Measurements from ENCODE around the gene PRMT1. TPM values are rescaled to one million over a fixed set of nuclear protein-coding genes. Genes with fewer than 3 reads are reported as not detected.
A peak's percentile ranks its signal among the peaks of the same experiment; 100 is the strongest.

The PRMT1 gene
- total RNA-seq, 1 donor from 2014 or later = 248 TPM

DNA sequence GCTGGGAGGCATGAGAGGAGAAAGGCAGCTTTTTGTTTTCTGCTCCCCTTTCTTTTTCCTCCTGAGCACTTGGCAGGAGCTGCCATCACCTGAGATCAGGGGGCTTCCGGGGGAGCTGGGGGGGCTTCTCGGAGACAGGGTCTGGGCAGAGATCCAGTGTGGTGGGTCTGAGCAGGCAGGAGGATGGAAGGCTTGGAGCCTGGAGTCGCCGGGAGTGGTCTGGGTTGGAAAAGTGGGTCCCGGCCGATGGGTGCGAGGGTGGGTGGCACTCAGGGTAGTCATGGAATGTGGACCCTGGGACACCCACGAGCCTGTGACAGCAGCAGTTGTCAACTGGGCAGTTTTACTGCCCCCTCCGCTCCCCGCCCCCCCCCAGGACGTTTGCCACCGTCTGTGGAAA is 10.1 kb downstream of the PRMT1 start:
- FAIRE-seq = no peak
- DNase-seq (ENCODE audit: low spot score in 2 of 2) = no peak

DNA sequence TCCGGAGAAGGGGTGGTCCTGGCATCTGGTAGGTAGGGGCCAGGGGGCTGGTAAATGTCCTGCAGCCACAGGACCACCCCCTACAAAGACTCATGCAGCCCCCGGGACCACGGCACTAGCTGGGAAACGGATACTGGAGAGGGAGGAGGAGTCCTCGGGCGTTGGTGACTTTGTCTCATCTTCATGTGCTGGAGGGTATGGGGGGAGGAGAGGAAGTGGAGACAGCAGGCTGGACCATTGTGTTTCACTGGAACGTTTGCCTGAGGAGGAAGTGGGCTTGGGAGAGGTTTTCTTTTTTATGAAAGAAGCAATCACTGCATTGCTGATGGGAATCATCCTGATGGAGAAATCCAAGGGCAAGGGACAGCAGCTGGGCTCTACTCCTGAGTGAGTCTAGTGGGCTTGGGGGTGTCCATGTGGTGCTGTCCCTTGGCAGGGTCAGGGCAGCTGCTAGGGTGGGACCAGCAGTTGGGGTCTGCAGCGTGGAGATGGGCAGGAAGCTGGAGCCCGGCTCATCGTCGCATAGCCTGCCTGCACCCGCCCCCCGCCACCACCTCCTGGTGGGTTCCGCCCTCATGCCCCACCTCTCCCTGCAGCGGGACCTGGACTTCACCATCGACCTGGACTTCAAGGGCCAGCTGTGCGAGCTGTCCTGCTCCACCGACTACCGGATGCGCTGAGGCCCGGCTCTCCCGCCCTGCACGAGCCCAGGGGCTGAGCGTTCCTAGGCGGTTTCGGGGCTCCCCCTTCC is 10.7 kb downstream of the PRMT1 start:
- DNase-seq (ENCODE audit: low spot score in 2 of 2) (peak in 1 of 2 donors; percentile 51), FAIRE-seq (no peak)

DNA sequence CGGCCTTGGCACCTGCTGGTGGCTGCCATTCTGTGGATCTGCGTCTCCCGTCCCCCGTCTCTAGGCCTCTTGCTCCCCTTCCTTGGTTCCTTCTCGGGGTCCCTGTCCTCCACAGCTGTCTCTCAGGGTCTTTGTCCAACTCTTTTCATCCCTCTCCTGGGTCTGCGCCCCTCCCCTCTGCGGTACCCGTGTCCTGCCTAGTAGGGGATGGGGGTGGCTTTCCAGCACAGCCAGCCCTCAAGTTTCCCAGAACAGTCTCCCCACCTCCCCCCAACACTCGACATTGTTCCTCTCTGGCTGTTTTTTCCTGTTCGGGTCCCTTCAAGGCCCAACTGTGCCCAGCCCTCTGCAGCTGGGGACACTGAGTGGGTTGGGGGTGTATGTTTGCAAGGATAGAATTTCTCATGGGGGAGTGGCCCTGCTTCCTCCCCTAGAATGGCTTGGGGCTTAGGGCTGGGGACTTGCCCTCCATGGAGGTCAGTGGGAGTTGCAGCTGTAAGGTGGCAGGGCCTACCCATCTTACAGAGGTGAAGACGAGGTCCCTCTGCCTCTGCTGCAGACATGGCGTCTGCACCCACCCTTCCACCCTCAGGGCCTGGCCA is 11.6 kb downstream of the PRMT1 start:
- FAIRE-seq = no peak
- DNase-seq (ENCODE audit: low spot score in 2 of 2) = no peak

DNA sequence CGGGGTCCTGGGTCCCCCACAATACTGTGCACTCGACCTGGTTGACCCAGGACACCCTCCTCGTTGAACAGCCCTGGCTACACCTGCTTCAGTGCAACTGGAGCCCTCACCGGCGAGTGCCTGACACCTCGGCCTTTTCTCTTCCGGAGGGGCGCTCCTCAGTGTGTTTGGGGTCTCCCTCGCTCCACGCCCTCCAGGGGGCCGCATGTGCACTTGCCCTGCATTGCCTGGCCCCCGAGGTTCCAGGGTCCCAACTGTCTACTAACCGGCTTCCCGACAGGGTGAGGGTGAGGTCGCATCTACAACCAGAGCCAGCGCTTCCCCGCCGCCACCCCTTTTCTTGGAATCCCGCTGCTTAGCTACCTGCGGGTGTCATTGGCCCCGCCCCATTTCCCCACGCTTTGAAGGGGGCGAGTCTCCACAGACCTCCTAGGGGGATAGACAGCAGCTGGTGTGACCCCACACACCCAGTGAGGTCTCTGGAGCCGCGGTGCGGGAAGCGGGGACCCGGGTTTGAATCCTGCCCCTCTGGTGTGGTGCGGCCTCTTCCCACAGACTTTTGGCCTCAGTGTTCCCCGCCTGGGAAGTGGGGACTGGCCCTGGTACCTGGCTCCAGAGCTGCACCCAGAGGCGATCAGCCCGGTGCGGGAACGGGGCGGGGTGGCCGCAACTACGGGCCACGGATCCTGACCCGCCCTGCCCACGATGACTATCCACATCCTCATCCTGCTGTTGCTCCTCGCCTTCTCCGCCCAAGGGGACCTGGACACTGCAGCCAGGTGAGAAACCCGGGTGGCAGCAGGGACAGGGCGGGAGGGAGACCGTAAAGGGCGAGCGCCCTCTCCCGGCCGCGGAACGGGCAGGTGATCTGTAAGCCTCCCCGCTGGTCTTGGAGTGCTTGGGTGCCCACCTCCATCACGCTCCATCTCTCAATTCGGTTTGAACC is 12.3 kb downstream of the PRMT1 start, which contains the start of gene ADM5:
Gene ADM5 (plus strand): TSS at position 462 of the 946 bp plus-strand sequence. CDS start 244 bp downstream, at position 706.
- no peak for FAIRE-seq

DNA sequence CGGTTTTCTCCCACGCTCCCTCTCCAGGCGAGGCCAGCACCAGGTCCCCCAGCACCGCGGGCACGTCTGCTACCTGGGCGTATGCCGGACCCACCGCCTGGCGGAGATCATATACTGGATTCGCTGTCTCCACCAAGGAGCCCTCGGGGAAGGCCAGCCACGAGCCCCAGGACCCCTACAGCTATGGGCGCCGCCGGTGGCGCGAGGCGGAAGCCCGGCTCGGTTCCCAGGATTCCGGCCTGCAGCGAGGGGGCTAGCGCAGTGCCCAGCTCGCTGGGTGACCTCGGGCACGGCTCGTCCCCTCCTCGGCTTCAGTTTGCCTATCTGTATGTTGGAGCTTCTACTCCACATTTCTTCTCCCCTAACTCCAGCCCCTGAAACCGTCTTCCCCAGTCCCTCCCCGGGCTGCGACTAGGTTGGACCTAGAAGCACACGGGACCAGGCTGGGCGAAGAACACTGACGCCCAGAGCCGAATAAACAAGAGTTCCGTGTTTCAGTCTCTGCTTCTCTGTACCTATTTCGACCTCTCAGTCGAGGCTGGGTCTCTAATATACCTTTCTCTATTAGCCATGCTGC is 13.1 kb downstream of the PRMT1 start:
- DNase-seq (ENCODE audit: low spot score in 2 of 2) = no peak

More for the DNA sequence above, 12.3 kb downstream of the PRMT1 start, which contains the start of gene ADM5:
- DNase-seq (ENCODE audit: low spot score in 2 of 2) = peak; percentile 67 to 70

DNA sequence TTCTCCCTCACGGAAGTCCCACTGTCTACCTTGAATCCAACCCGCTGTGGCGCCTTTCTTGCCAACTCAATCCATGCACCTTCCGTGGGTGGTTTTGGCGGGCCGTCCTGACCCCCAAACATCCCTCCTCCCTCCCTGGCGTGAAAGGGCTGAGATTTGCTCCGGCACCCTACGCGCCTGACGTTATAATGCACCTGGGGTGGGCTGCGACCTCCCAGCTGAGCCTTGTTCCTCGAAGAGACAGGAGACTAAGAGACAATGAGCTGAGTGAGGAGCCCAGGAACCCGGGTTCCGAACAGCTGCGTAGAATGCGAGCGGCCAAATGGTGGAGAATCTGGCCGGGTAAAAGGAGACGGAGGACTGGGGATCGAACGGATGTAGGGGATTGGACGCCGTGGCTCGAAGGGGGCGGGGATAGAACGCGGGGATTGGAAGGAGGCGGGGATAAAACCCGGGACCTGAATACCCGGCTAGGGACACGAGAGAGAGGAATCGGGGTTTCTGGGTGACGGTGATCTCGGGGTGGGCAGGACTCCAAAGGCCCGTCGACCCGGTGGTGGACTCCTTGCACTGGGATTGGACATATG is 13.7 kb downstream of the PRMT1 start, which contains the start of gene CPT1C:
Gene CPT1C (plus strand): TSS at position 461 of the 587 bp plus-strand sequence. CDS start 1,137 bp downstream, outside the sequence.
- DNase-seq (ENCODE audit: low spot score in 2 of 2) (peak; percentile 89 to 93), FAIRE-seq (no peak)

More for the DNA sequence above, 13.1 kb downstream of the PRMT1 start:
- FAIRE-seq = no peak

DNA sequence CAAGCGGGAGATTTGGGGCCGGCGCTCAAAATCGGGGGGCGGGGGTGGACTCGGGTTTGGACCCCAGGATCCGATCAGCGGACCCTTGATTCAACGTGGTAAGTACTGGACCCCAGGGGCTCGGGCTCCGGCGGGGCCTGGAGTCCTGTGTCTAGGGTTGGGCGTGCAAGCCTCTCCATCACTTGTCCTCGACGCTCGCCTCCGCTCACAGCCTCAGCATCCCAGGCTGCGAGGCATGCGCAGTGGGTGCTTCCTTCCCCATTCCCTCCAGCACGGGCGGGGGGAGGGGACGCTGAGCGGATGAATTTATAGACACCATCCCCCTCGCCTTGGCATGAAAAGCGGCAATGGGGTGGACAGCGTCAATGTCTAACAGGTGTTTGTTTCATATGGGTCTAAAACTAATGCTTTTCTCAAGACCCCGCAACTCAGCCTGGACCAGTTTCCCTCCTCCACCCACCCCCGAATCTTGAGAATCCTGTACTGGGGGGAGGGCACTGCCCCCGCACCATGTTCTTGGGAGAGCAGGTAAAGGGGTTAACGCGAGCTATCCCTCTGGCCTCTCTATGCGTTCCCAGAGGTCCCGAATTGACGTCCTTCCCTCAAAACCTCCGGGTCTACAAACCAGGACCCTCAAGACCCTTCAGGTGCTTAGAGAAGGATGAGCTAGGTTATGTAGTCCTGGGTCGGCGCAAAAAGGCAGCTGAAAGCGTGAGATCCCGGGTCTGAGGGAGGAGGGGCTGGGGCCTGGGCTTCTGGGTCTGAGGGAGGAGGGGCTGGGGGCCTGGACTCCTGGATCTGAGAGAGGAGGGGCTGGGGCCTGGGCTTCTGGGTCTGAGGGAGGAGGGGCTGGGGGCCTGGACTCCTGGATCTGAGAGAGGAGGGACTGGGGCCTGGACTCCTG is 14.4 kb downstream of the PRMT1 start:
- DNase-seq (ENCODE audit: low spot score in 2 of 2) (peak; percentile 78 to 80), FAIRE-seq (no peak)

DNA sequence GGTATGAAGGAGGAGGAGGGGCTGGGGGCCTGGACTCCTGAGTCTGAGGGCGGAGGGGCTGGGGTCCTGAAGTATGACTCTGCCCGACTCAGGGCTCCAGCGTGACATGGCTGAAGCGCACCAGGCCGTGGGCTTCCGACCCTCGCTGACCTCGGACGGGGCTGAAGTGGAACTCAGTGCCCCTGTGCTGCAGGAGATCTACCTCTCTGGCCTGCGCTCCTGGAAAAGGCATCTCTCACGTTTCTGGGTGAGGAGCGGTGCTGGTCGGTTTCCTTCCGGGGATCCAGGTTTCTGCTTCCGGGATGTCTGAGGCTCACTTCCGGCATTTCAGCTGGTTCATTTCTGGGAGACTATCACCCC is 15.1 kb downstream of the PRMT1 start:
- DNase-seq (ENCODE audit: low spot score in 2 of 2) = no peak
- FAIRE-seq = no peak

DNA sequence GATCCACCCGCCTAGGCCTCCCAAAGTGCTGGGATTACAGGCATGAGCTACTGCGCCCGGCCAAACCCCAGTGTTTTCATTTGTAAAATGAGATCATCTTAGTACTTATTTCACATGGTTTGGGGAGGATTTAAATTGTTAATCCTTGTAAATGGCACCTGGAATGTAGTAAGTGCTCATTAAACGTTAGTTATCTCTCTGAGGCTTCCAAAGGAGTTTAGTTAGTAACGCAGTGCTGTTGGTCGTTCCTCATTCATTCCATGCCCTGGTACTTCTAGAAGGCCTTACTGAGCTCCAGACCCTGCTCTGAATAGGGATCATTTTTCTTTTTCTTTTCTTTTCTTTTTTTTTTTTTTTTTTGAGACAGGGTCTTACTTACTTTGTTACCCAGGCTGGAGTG is 19.0 kb downstream of the PRMT1 start:
- FAIRE-seq = no peak

DNA sequence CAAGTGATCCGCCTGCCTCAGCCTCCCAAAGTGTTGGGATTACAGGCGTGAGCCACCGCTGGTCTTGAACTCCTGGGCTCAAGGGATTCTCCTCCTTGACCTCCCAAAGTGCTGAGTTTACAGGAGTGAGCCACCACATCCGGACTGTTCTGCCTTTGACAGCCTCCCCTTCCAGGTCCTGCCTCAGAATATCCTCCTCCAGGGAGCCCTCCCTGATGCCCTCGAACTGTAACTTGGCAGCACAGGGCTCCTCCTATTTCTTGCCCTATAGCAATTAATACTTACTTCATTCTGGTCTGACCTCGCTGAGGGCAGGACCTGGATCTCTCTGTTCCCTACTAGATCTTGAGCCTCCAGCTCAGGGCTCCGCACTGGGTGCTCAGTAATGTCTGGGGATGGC is 19.8 kb downstream of the PRMT1 start:
- FAIRE-seq = no peak
- DNase-seq (ENCODE audit: low spot score in 2 of 2) = no peak

More for the DNA sequence above, 19.0 kb downstream of the PRMT1 start:
- DNase-seq (ENCODE audit: low spot score in 2 of 2) = no peak

DNA sequence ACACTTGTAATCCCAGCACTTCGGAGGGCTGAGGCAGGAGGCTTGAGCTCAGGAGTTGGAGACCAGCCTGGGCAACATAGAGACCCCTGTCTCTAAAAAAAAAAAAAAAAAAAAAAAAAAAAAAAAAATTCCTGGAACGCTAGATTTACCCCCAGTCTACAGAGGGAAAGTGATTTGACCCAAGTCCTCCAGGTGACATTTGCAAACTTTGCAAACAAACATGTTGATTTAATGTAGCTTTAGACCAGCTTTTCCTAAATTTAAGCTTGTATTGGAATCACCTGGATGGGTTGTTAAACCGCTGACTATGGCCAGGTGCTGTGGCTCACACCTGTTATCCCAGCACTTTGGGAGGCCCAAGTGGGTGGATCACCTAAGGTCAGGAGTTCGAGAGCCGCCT is 22.3 kb downstream of the PRMT1 start:
- DNase-seq (ENCODE audit: low spot score in 2 of 2) = no peak
- no peak for FAIRE-seq

DNA sequence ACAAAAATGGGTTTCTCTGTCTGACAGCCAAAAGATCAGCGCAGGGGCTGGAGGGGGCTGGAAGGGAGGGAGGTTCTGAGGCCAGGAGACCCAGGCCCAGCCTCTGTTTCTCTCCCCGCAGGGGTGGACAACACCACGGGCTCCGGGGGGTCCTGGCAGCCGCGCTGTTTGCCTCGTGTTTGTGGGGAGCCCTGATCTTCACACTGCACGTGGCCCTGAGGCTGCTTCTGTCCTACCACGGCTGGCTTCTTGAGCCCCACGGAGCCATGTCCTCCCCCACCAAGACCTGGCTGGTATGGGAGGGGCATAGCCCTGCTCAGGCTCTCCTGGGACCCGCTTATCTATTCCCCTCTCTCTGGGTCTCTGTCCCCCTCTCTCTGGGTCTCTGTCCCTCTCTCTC is 23.5 kb downstream of the PRMT1 start:
- FAIRE-seq = no peak

DNA sequence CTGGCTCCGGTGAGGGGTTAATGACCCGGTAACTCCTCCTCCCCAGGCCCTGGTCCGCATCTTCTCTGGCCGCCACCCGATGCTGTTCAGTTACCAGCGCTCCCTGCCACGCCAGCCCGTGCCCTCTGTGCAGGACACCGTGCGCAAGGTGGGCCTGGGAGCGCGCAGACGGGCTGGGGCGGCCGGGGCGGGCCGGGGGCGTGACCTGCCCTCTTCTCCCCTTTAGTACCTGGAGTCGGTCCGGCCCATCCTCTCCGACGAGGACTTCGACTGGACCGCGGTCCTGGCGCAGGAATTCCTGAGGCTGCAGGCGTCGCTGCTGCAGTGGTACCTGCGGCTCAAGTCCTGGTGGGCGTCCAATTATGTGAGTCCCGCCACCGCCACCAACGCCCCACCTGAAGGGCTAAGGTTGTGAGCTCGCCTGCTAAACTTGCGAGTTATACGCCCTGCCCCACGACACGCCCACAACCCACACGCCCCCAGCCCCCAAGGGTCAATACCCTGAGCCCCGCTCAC is 24.3 kb downstream of the PRMT1 start:
- FAIRE-seq = no peak

More for the DNA sequence above, 23.5 kb downstream of the PRMT1 start:
- DNase-seq (ENCODE audit: low spot score in 2 of 2) = no peak

DNA sequence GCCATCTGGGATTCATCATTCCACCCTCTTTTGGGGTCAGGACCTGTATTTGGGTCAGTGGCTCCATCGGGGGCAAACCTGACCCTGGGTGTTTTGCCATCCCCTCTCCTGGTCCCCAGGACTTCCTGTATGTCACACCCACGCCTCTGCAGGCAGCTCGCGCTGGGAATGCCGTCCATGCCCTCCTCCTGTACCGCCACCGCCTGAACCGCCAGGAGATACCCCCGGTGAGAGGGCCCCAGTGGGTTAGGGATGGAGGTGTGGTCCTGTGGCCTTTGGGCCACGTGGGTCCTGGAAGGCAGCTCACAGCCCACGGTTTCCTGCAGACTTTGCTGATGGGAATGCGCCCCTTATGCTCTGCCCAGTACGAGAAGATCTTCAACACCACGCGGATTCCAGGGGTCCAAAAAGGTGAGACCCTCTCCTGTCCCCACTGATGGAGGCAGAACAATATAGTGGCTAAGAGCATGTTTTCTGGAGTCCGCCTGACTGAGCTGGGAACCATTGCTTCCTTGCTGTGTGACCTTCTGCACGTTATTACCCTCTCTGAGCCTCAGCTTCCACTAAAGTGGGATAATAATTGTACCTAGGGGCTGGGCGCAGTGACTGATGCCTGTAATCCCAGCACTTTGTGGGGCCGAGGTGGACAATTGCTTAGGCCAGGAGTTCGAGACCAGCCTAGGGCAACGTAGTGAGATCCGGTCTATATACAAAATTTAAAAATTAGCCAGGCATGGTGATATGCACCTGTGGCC is 28.0 kb downstream of the PRMT1 start:
- FAIRE-seq = no peak

More for the DNA sequence above, 24.3 kb downstream of the PRMT1 start:
- no peak for DNase-seq (ENCODE audit: low spot score in 2 of 2)

DNA sequence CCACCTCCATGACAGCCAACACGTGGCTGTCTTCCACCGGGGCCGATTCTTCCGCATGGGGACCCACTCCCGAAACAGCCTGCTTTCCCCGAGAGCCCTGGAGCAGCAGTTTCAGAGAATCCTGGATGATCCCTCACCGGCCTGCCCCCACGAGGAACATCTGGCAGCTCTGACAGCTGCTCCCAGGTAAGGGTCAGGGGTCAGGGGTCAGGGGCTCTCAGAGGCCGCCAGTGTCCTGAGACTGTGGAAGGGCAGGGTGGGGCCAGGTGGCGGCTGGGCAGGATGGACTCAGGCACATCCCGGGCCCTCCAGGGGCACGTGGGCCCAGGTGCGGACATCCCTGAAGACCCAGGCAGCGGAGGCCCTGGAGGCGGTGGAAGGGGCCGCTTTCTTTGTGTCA is 28.8 kb downstream of the PRMT1 start:
- DNase-seq (ENCODE audit: low spot score in 2 of 2) (no peak), FAIRE-seq (no peak)

More for the DNA sequence above, 28.0 kb downstream of the PRMT1 start:
- DNase-seq (ENCODE audit: low spot score in 2 of 2) = no peak

DNA sequence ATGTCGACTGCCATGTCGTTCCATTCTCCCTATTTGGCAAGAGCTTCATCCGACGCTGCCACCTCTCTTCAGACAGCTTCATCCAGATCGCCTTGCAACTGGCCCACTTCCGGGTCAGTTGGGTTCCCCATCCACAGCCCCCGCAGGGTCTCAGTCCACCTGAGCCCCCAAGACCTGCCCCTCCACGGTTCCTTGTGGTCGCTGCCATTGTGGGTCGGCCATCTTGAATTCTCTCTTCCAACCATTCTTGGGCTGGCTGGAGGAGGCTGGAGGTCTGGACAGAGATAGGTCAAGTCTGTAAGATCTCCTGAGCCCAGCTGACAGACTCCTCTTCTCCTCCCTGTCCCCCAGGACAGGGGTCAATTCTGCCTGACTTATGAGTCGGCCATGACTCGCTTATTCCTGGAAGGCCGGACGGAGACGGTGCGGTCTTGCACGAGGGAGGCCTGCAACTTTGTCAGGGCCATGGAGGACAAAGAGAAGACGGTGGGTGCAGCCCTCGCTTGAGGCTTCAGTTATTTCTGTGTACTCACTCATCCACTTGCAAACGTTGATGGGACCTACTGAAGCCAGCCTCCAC is 33.4 kb downstream of the PRMT1 start:
- DNase-seq (ENCODE audit: low spot score in 2 of 2) (no peak), FAIRE-seq (no peak)

DNA sequence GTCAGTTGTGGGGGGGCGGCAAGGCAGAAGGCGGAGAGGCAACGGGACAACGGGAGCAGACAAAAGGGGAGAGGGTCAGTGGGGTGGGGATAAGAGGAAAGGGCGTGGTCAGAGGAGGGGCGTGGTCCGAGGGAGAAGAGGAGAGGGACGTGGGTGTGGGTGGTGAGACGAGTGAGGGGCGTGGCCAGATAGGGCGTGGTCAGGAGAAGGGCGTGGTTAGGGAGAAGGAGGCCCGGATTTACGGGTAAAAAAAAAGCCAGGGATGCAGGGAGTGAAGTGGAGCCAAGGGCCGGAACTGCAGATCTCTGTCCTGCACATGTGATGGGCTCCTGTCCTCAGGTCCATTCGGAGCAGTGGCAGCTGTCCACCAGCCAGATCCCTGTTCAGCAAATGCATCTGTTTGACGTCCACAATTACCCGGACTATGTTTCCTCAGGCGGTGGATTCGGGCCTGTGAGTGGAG is 35.4 kb downstream of the PRMT1 start:
- FAIRE-seq = no peak
- DNase-seq (ENCODE audit: low spot score in 2 of 2) = no peak

Measured in frontal cortex (tissue), 4 donors.